Fibroblast of the aortic adventitia (primary cell): Measurements from ENCODE around the gene PALM3. TPM values are rescaled to one million over a fixed set of nuclear protein-coding genes. Genes with fewer than 3 reads are reported as not detected.

Experiments used
- DNase-seq: peaks from one replicate; pipeline ENCODE4 v3.0.0-alpha.2; 2010; ENCODE audit warnings: low read depth
- H3K4me3 ChIP-seq: 2 replicates; pipeline ENCODE4 v1.5.1; 2011; ENCODE audit warnings: low read depth, mild to moderate bottlenecking, control low read depth, low read length, moderate library complexity
- CTCF ChIP-seq: IDR thresholded peaks from 2 replicates; pipeline ENCODE4 v1.5.1; 2011; ENCODE audit warnings: mild to moderate bottlenecking, low read length, control low read depth, inconsistent platforms; ENCODE audit not compliant: insufficient read depth
- total RNA-seq: library from RNA; depleted of rRNA; stranded (reverse); fragments of >200 nt; gene quantifications from 2 replicates; pipeline ENCODE4 v1.2.3, GENCODE V29; 2012; ENCODE audit warnings: low replicate concordance

The PALM3 gene
- total RNA-seq, 1 donor, result not detected

GRCh38 chr19:14105680-14106079 lies 43.8 kb upstream of the PALM3 start:
- H3K4me3 ChIP-seq, result no peak overlapping the region
- no peak for DNase-seq
- TF ChIP-seq CTCF, result no peak

- DNase-seq, result no peak
- TF ChIP-seq CTCF, result no peak
- no peak overlapping the region for H3K4me3 ChIP-seq
Observed at GRCh38 chr19:14103310-14103709, 41.4 kb upstream of the PALM3 start.

- no peak for TF ChIP-seq CTCF
- DNase-seq, result no peak
- no peak overlapping the region for H3K4me3 ChIP-seq
Observed at GRCh38 chr19:14102756-14103155, 40.9 kb upstream of the PALM3 start.

- no peak for DNase-seq
- no peak overlapping the region for H3K4me3 ChIP-seq
- no peak for TF ChIP-seq CTCF
Observed at GRCh38 chr19:14102102-14102696, 40.3 kb upstream of the PALM3 start.

- no peak for DNase-seq
- no peak overlapping the region for H3K4me3 ChIP-seq
- TF ChIP-seq CTCF, result no peak
Observed at GRCh38 chr19:14101003-14101545, 39.2 kb upstream of the PALM3 start.

- no peak overlapping the region for H3K4me3 ChIP-seq
- DNase-seq, result no peak
- peak; percentile 26 for TF ChIP-seq CTCF
Observed at GRCh38 chr19:14097532-14098151, 35.8 kb upstream of the PALM3 start.
